SK-N-SH treated with all-trans-retinoic acid at 6 μM for 48 hours (cell line): ENCODE results near the gene RIT1.

Experiments
- CREB5 ChIP-seq: fragments of 250-450 bp; sonication (Bioruptor Pico); IDR thresholded peaks from 2 replicates; pipeline ENCODE4 v1.5.1; 2020; ENCODE audit warnings: low read depth, mild to moderate bottlenecking, moderate library complexity
- ISL1 ChIP-seq: fragments of 250-450 bp; sonication (Bioruptor Pico); IDR thresholded peaks from 2 replicates; pipeline ENCODE4 v2.1.2; 2022; ENCODE audit warnings: mild to moderate bottlenecking, moderate library complexity
- OSR1 ChIP-seq: fragments of 250-450 bp; sonication (Bioruptor Pico); IDR thresholded peaks from 2 replicates; pipeline ENCODE4 v1.8.0; 2022; ENCODE audit warnings: moderate library complexity, mild to moderate bottlenecking, inconsistent platforms
- PPARA ChIP-seq: fragments of 250-450 bp; sonication (Bioruptor Pico); IDR thresholded peaks from 2 replicates; pipeline ENCODE4 v1.5.0; 2020; ENCODE audit warnings: mild to moderate bottlenecking, borderline replicate concordance
- RARB ChIP-seq: fragments of 250-450 bp; sonication (Bioruptor Pico); IDR thresholded peaks from 2 replicates; pipeline ENCODE4 v1.8.0; 2021; ENCODE audit warnings: mild to moderate bottlenecking, moderate library complexity
- TOX ChIP-seq: fragments of 250-450 bp; sonication (Bioruptor Pico); IDR thresholded peaks from 2 replicates; pipeline ENCODE4 v1.8.0; 2021; ENCODE audit warnings: mild to moderate bottlenecking, moderate library complexity, borderline replicate concordance
- ZC3H10 ChIP-seq: fragments of 250-450 bp; sonication (Bioruptor Pico); IDR thresholded peaks from 2 replicates; pipeline ENCODE4 v1.5.1; 2021; ENCODE audit warnings: mild to moderate bottlenecking, moderate library complexity
- ZFP3 ChIP-seq: fragments of 250-450 bp; sonication (Bioruptor Pico); IDR thresholded peaks from 2 replicates; pipeline ENCODE4 v1.5.0; 2020; ENCODE audit warnings: mild to moderate bottlenecking, moderate library complexity
- ZNF565 ChIP-seq: fragments of 450-650 bp; formaldehyde crosslinking; conservative IDR thresholded peaks from 2 replicates; pipeline ENCODE4 v1.5.0; 2020; ENCODE audit warnings: low read depth, mild to moderate bottlenecking, moderate library complexity
- TF ChIP-seq, protein P1 (sequence below): fragments of 250-450 bp; sonication (Bioruptor Pico); IDR thresholded peaks from 2 replicates; pipeline ENCODE4 v1.8.0; 2020; ENCODE audit warnings: mild to moderate bottlenecking, moderate library complexity, borderline replicate concordance
- TF ChIP-seq, protein P2 (sequence below): fragments of 250-450 bp; sonication (Bioruptor Pico); IDR thresholded peaks from 2 replicates; pipeline ENCODE4 v1.5.1; 2021; ENCODE audit warnings: mild to moderate bottlenecking, moderate library complexity
- TF ChIP-seq, protein P3 (sequence below): fragments of 250-450 bp; sonication (Bioruptor Pico); IDR thresholded peaks from 2 replicates; pipeline ENCODE4 v1.5.0; 2020; ENCODE audit warnings: mild to moderate bottlenecking, moderate library complexity

GRCh38 chr1:155912056-155912536, 947 bp upstream of the RIT1 start:
- no peak for TF ChIP-seq ZNF565 (CRISPR knock-in tag)
- TF ChIP-seq ZFP3 (CRISPR knock-in tag), result no peak
- no peak for TF ChIP-seq ZC3H10 (CRISPR knock-in tag)
- no peak for TF ChIP-seq OSR1 (CRISPR knock-in tag)
- TF ChIP-seq CREB5 (CRISPR knock-in tag), result no peak
- TF ChIP-seq, protein P1, sequence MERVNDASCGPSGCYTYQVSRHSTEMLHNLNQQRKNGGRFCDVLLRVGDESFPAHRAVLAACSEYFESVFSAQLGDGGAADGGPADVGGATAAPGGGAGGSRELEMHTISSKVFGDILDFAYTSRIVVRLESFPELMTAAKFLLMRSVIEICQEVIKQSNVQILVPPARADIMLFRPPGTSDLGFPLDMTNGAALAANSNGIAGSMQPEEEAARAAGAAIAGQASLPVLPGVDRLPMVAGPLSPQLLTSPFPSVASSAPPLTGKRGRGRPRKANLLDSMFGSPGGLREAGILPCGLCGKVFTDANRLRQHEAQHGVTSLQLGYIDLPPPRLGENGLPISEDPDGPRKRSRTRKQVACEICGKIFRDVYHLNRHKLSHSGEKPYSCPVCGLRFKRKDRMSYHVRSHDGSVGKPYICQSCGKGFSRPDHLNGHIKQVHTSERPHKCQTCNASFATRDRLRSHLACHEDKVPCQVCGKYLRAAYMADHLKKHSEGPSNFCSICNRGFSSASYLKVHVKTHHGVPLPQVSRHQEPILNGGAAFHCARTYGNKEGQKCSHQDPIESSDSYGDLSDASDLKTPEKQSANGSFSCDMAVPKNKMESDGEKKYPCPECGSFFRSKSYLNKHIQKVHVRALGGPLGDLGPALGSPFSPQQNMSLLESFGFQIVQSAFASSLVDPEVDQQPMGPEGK (CRISPR knock-in tag), result no peak
- TF ChIP-seq, protein P2, sequence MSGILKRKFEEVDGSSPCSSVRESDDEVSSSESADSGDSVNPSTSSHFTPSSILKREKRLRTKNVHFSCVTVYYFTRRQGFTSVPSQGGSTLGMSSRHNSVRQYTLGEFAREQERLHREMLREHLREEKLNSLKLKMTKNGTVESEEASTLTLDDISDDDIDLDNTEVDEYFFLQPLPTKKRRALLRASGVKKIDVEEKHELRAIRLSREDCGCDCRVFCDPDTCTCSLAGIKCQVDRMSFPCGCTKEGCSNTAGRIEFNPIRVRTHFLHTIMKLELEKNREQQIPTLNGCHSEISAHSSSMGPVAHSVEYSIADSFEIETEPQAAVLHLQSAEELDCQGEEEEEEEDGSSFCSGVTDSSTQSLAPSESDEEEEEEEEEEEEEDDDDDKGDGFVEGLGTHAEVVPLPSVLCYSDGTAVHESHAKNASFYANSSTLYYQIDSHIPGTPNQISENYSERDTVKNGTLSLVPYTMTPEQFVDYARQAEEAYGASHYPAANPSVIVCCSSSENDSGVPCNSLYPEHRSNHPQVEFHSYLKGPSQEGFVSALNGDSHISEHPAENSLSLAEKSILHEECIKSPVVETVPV (CRISPR knock-in tag), result no peak
- no peak for TF ChIP-seq TOX (CRISPR knock-in tag)
- no peak for TF ChIP-seq PPARA (CRISPR knock-in tag)
- TF ChIP-seq ISL1, result no peak
- no peak for TF ChIP-seq RARB (CRISPR knock-in tag)
- TF ChIP-seq, protein P3, sequence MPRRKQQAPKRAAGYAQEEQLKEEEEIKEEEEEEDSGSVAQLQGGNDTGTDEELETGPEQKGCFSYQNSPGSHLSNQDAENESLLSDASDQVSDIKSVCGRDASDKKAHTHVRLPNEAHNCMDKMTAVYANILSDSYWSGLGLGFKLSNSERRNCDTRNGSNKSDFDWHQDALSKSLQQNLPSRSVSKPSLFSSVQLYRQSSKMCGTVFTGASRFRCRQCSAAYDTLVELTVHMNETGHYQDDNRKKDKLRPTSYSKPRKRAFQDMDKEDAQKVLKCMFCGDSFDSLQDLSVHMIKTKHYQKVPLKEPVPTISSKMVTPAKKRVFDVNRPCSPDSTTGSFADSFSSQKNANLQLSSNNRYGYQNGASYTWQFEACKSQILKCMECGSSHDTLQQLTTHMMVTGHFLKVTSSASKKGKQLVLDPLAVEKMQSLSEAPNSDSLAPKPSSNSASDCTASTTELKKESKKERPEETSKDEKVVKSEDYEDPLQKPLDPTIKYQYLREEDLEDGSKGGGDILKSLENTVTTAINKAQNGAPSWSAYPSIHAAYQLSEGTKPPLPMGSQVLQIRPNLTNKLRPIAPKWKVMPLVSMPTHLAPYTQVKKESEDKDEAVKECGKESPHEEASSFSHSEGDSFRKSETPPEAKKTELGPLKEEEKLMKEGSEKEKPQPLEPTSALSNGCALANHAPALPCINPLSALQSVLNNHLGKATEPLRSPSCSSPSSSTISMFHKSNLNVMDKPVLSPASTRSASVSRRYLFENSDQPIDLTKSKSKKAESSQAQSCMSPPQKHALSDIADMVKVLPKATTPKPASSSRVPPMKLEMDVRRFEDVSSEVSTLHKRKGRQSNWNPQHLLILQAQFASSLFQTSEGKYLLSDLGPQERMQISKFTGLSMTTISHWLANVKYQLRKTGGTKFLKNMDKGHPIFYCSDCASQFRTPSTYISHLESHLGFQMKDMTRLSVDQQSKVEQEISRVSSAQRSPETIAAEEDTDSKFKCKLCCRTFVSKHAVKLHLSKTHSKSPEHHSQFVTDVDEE (CRISPR knock-in tag), result no peak
